Activated CD4-positive, alpha-beta memory T cell treated with anti-CD3 and anti-CD28 coated beads, Interleukin-2, amount 10 ng/mL, durations not matched to agents 7 days and 5 days (primary cell): Measurements from ENCODE around the gene HMGXB3. TPM values are rescaled to one million over a fixed set of nuclear protein-coding genes. Genes with fewer than 3 reads are reported as not detected.

Experiments
- CTCF ChIA-PET: fragments of 350-600 bp; sonication (Branson Sonifier 250); formaldehyde crosslinking; loops from one replicate; lab custom pipeline; 2021; ENCODE audit warnings: antibody characterized with exemption, inconsistent platforms; lab: Charles Lee
- POLR2A ChIA-PET: fragments of 350-600 bp; sonication (Branson Sonifier 250); formaldehyde crosslinking; loops from one replicate; lab custom pipeline; 2021; ENCODE audit warnings: antibody characterized with exemption; lab: Charles Lee
- DNase-seq: peaks from one replicate; pipeline ENCODE4 v3.0.0-alpha.2; 2020
- H3K27ac Mint-ChIP-seq: one replicate; pipeline ENCODE4 v1.8.0; 2021; ENCODE audit warnings: mild to moderate bottlenecking, mixed read lengths
- H3K27me3 Mint-ChIP-seq: one replicate; pipeline ENCODE4 v1.8.0; 2021; ENCODE audit warnings: mixed read lengths
- H3K36me3 Mint-ChIP-seq: one replicate; pipeline ENCODE4 v1.8.0; 2021; ENCODE audit warnings: low read depth, mixed read lengths
- H3K4me1 Mint-ChIP-seq: one replicate; pipeline ENCODE4 v1.8.0; 2021; ENCODE audit warnings: mixed read lengths
- H3K4me3 Mint-ChIP-seq: one replicate; pipeline ENCODE4 v1.8.0; 2021; ENCODE audit warnings: mild to moderate bottlenecking, mixed read lengths
- H3K9me3 Mint-ChIP-seq: one replicate; pipeline ENCODE4 v1.8.0; 2021; ENCODE audit warnings: mixed read lengths
- total RNA-seq, 2 experiments: library from RNA; stranded (reverse); gene quantifications; one replicate each; pipeline ENCODE4 v1.2.3, GENCODE V29; 2021

The HMGXB3 gene, protein sequence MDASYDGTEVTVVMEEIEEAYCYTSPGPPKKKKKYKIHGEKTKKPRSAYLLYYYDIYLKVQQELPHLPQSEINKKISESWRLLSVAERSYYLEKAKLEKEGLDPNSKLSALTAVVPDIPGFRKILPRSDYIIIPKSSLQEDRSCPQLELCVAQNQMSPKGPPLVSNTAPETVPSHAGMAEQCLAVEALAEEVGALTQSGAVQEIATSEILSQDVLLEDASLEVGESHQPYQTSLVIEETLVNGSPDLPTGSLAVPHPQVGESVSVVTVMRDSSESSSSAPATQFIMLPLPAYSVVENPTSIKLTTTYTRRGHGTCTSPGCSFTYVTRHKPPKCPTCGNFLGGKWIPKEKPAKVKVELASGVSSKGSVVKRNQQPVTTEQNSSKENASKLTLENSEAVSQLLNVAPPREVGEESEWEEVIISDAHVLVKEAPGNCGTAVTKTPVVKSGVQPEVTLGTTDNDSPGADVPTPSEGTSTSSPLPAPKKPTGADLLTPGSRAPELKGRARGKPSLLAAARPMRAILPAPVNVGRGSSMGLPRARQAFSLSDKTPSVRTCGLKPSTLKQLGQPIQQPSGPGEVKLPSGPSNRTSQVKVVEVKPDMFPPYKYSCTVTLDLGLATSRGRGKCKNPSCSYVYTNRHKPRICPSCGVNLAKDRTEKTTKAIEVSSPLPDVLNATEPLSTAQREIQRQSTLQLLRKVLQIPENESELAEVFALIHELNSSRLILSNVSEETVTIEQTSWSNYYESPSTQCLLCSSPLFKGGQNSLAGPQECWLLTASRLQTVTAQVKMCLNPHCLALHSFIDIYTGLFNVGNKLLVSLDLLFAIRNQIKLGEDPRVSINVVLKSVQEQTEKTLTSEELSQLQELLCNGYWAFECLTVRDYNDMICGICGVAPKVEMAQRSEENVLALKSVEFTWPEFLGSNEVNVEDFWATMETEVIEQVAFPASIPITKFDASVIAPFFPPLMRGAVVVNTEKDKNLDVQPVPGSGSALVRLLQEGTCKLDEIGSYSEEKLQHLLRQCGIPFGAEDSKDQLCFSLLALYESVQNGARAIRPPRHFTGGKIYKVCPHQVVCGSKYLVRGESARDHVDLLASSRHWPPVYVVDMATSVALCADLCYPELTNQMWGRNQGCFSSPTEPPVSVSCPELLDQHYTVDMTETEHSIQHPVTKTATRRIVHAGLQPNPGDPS (N-terminal part only)
- 10 to 100 TPM; 41.6 to 44.1 TPM for total RNA-seq

DNA sequence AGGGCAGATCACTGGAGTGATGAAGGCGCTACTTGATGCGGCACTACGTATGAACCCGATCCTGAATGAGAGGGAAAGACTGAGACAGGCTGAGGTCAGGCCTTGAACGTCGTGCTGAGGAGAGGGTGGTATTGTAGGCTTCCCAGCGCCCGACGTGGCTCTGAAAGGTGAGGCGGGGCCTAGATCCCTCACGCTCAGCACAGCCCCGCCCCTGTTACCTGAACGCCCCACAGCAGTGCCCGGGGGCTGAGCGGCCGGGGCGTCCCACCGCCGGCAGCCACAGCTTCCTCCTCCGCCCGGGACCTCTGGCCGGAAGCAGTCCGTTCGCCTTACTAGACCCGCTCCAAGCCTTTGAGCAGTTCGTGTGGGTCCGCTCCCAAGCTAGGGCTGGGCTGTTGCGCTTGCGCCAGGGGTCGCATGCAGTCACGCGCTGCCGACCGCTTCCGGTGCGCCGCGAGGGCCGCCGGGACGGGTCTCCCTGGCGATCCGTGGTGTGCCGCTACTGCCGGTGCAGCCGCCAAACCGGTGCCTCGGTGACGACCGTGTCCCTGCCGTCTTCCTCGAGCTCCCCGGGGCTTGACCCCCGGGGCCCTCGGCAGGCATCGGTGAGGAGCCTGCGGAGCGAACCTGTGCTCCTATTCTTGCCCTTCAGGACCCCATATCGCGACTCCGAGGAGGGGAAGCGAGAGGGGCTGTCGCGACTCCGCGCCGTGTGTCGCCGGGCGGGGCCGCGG, at the start of gene HMGXB3, which contains the start of gene TIGD6:
HMGXB3 (plus strand) TSS at position 484 of the 734 bp plus-strand sequence. CDS start 4,114 bp downstream, outside the sequence.
TIGD6 (minus strand) TSS at position 399 of the 734 bp plus-strand sequence. CDS start 4,306 bp downstream, outside the sequence.
- Mint-ChIP-seq H3K27ac (peak within 1 kb of the TSS; percentile 96), H3K27me3 (no peaks in the 10 kb centered on the region), H3K9me3 (no peaks in the 10 kb centered on the region), H3K4me3 (peak within 1 kb of the TSS; percentile 88), H3K36me3 (peaks cover 24% of the 10 kb centered on the region), H3K4me1 (peaks cover 39% of the 10 kb centered on the region)
- peak; percentile 89 for DNase-seq
- ChIA-PET CTCF (interaction anchor here (0.8 to 3.0 kb wide), 9 partner anchors 9 to 381 kb away, joined by 3 to 21 read pairs (median 5); no protein-coding TSS in a partner anchor), POLR2A (interaction anchor here (0.7 to 3.2 kb wide), 22 partner anchors 9 to 1616 kb away, joined by 3 to 31 read pairs (median 3); partner anchors contain the start of genes FBXO38, PCYOX1L, PPARGC1B and RPS14)

DNA sequence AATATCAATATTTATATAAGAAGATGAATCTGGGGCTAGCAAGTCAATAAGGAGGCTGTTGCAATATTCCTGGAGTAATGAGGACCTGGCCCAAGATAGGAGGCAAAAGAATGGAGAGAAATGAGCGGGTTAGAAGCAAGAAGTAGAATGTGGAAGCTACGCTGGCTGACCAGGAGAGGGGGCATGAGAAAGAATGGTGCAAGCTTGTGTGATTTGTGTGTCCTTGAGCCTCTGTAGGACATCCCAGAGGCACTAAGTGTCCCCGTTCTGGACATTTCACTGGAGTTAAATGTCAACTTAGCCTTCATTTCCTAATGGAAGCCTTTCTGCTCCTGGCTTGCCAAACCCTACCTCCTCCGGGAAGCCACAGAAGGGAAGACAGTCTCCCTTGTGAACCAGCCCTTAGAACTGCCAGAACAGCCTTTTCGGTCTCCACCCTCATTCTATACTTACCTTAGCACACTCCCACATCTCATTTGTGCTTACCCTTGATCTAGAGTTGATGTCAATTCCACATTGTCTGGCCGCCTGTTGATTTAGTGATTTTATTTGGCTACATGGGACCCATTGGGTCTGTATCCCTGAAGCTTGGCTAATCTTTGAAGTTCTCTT, 49.3 kb upstream of the HMGXB3 start:
- H3K36me3 Mint-ChIP-seq, result no peaks in the 10 kb centered on the region
- ChIA-PET CTCF (interaction anchor here (1.2 to 3.7 kb wide), 4 partner anchors 8 to 117 kb away, joined by 3 to 11 read pairs (median 4); no protein-coding TSS in a partner anchor), POLR2A (no interaction called here)
- H3K9me3 Mint-ChIP-seq, result no peaks in the 10 kb centered on the region
- H3K27me3 Mint-ChIP-seq, result peaks cover 10% of the 10 kb centered on the region
- H3K4me1 Mint-ChIP-seq, result no peaks in the 10 kb centered on the region
- H3K27ac Mint-ChIP-seq, result no peak overlapping the region
- no peak overlapping the region for H3K4me3 Mint-ChIP-seq
- DNase-seq, result no peak

DNA sequence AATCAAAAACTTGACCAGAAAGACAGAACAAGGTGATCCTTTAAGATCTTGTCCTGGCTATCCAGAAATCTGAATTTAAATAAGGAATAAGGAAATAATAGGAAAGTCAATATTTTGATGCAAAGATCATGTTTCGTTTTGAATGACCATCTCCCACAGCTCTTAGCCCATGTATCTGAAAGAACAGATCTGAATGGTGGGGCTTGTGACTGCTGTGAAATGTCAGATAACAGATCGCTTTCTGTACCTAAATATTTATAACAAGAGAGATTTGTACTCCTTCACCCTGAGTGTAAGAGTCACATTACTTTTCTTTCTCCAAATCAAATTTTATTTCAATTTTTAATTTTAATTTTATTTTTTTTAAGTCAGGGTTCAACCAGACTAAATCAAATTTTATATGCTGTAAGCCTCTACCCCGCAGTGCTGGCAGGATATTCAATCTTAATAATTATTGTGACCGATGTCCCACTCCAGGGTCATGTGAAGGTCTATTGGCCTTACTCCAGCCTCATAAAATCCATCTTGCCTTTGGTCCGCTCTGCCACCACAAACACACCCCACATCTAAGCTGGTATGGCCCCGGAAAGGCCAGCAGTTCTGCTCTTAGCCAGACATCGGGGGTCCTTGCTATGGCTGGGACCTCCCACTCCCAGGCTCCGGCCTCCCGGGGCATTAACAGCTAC, 47.0 kb upstream of the HMGXB3 start:
- Mint-ChIP-seq H3K36me3 (no peaks in the 10 kb centered on the region), H3K4me3 (no peak overlapping the region)

DNA sequence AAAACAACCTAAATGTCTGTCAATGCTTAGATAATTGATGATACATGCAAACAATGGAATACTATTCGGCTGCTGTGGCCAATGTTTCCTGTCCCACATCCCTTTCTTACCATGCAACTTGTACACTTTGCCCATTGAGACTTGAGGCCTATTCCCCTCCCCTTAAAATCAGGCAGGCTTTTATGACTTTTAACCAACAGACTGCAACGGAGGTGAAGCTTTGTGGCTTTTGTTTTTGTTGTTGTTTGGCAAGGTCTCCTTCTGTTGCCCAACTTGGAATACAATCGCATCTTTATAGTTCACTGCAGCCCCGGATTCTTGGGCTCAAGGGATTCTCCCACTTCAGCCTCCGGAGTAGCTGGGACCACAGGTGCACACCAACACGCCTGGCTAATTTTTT, 45.7 kb upstream of the HMGXB3 start:
- H3K4me1 Mint-ChIP-seq, result peaks cover 10% of the 10 kb centered on the region
- no peak overlapping the region for H3K27ac Mint-ChIP-seq
- H3K27me3 Mint-ChIP-seq, result peaks cover 6% of the 10 kb centered on the region
- POLR2A ChIA-PET, result no interaction called here
- H3K9me3 Mint-ChIP-seq, result no peaks in the 10 kb centered on the region
- no peak for DNase-seq
- H3K36me3 Mint-ChIP-seq, result no peaks in the 10 kb centered on the region
- H3K4me3 Mint-ChIP-seq, result no peak overlapping the region
- CTCF ChIA-PET, result no interaction called here

More for the DNA sequence above, 47.0 kb upstream of the HMGXB3 start:
- Mint-ChIP-seq H3K4me1 (no peaks in the 10 kb centered on the region), H3K9me3 (no peaks in the 10 kb centered on the region), H3K27ac (no peak overlapping the region), H3K27me3 (peaks cover 7% of the 10 kb centered on the region)
- ChIA-PET POLR2A (no interaction called here), CTCF (interaction anchor here (2.2 kb wide), 1 partner anchor 120 kb away, joined by 5 read pairs; no protein-coding TSS in a partner anchor)
- DNase-seq, result no peak

DNA sequence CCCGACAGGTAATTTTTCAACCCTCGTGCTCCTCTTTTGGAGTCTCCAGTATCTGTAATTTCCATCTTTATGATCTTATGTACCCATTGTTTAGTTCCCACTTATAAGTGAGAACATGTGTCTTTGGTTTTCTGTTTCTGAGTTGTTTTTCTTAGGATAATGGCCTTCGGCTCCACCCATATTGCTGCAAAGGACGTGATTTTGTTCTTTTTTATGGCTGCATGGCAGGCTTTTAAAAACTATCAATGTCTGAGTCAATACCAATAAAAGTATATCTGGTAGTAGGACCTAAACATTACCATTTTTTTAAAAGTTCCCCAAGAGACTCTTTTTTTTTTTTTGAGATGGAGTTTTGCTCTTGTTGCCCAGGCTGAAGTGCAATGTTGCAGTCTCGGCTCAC, 43.9 kb upstream of the HMGXB3 start:
- DNase-seq, result no peak
- H3K27ac Mint-ChIP-seq, result no peak overlapping the region
- POLR2A ChIA-PET, result no interaction called here
- H3K4me3 Mint-ChIP-seq, result no peak overlapping the region
- no peaks in the 10 kb centered on the region for H3K36me3 Mint-ChIP-seq
- CTCF ChIA-PET, result interaction anchor here (1.6 kb wide), 1 partner anchor 34 kb away, joined by 4 read pairs; no protein-coding TSS in a partner anchor
- peaks cover 24% of the 10 kb centered on the region for H3K4me1 Mint-ChIP-seq
- no peaks in the 10 kb centered on the region for H3K9me3 Mint-ChIP-seq
- no peaks in the 10 kb centered on the region for H3K27me3 Mint-ChIP-seq

DNA sequence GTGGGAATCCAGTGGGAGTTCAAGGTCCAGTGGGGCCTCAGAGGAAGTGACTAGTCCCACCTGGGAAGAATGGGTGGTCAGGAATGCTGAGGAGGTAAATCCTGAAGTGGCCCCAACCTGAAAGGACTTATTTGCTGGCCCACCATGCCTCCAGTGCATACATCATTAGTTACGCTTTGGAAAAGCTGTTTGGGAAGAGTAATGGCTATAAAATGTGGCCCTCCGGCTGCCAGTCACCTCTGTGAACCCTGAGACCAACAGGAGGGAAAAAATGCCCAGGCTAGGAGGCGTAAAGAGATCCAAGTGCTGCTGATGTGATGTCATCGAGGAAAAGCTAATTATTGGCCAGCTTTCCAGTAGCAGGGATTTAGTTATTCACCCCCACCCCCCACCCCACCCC, 42.7 kb upstream of the HMGXB3 start:
- CTCF ChIA-PET, result interaction anchor here (0.8 to 2.2 kb wide), 4 partner anchors 8 to 406 kb away, joined by 3 to 11 read pairs (median 5); no protein-coding TSS in a partner anchor
- no peaks in the 10 kb centered on the region for H3K9me3 Mint-ChIP-seq
- no peak overlapping the region for H3K27ac Mint-ChIP-seq
- H3K36me3 Mint-ChIP-seq, result peaks cover 2% of the 10 kb centered on the region
- peaks cover 36% of the 10 kb centered on the region for H3K4me1 Mint-ChIP-seq
- no peak overlapping the region for H3K4me3 Mint-ChIP-seq
- POLR2A ChIA-PET, result no interaction called here
- H3K27me3 Mint-ChIP-seq, result no peaks in the 10 kb centered on the region
- no peak for DNase-seq

DNA sequence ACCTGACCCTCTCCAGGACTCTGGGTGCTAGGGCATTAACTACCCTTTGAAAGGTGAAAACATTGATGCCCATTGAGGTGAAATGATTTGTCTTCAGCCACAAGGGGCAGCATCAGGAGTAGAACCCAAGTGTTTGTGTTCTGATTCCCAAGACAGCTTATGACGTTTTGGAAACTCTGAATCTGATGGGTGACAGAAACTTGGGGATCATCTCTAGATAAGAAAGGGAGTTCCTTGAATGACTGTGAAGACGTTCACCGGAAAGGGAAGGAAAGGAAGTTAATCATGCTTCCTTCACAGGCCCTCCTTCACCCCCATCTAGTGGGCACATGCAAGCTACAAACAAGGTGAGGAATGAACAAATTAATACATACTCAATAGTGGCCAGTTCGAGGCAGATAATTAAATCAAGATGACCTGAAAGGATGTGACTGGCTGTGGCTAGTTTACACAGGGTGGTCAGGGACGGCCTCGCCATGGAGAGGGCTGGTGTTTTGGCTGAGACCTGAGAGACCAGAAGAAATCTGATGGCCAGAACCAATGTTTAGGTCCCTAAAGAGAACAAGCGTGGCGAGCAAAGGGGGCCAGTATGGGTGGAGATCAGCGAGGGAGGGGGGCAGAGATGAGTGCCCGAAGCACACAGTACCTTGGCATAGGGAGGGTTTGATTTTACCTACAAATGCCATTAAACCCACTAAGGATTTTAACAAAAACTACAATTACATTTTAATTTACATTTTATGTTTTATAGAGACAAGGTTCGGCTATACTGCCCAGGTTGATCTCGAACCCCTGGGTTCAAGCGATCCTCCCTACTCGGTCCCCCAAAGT, 40.9 kb upstream of the HMGXB3 start:
- ChIA-PET CTCF (interaction anchor here (0.6 to 5.2 kb wide), 23 partner anchors 9 to 303 kb away, joined by 3 to 57 read pairs (median 4); partner anchors contain the start of genes HMGXB3 and TIGD6), POLR2A (interaction anchor here (0.8 to 2.4 kb wide), 11 partner anchors 10 to 453 kb away, joined by 3 to 31 read pairs (median 4); partner anchors contain the start of genes CD74, CSNK1A1, HMGXB3 and TIGD6)
- Mint-ChIP-seq H3K36me3 (peaks cover 2% of the 10 kb centered on the region), H3K4me3 (peak overlapping the region; percentile 74), H3K9me3 (no peaks in the 10 kb centered on the region), H3K27ac (peak overlapping the region; percentile 86), H3K4me1 (peaks cover 36% of the 10 kb centered on the region), H3K27me3 (no peaks in the 10 kb centered on the region)
- DNase-seq, result peak; percentile 37

DNA sequence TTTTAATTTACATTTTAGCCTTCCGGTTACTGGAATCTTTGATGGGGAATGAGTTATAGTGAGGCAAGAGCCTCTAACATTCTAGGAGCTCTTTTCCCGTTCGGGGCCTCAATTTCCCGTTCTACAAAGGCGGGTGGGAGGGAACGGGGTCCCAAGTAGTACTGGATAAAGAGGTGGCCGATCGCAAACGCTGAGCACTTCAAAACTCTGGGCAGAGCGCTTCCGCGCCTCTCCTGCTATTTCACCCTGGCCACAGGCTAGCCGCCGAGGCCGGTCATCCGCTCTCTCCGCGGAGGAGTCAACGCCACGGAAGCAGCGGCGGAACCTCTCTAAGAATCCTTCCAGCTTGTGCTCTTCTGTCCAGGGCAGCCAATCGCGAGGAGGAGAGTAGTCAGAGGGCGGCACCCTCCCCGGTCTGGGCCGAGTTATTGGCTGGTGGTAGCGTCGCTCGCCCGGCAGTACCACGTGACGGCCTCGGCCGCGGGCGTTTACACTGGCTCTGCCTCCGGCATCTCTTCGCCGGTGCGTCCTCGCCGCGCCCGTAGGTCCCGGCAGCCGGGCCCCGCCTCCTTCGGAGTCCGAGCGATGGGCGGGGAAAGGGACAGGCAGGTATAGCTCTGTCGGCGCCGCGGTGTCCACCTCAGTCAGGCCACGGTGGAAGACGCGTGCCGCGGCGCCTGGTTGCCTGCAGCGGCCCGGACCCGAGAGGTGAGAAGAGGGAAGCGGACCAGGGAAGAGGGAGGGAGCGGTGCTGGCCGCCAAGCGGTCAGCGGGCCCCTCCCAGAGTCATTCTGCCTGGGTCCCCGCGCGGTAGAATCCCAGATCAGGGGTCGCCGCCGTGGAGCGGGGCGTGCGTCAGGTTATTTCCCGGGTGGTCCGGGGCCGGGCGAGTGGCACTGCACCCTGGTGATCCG, 40.0 kb upstream of the HMGXB3 start, which contains the start of gene SLC26A2:
SLC26A2 (plus strand) TSS at position 487 of the 914 bp plus-strand sequence. CDS start 16,895 bp downstream, outside the sequence.
- Mint-ChIP-seq H3K27ac (peak within 1 kb of the TSS; percentile 86), H3K27me3 (no peaks in the 10 kb centered on the region), H3K9me3 (no peaks in the 10 kb centered on the region), H3K4me3 (peak within 1 kb of the TSS; percentile 74), H3K36me3 (peaks cover 2% of the 10 kb centered on the region), H3K4me1 (peaks cover 36% of the 10 kb centered on the region)
- DNase-seq, result peak; percentile 97
- ChIA-PET POLR2A (interaction anchor here (0.8 to 2.4 kb wide), 10 partner anchors 11 to 410 kb away, joined by 3 to 31 read pairs (median 4); partner anchors contain the start of genes HMGXB3 and TIGD6), CTCF (interaction anchor here (0.6 to 5.2 kb wide), 12 partner anchors 9 to 132 kb away, joined by 3 to 57 read pairs (median 4); partner anchors contain the start of genes HMGXB3 and TIGD6)

DNA sequence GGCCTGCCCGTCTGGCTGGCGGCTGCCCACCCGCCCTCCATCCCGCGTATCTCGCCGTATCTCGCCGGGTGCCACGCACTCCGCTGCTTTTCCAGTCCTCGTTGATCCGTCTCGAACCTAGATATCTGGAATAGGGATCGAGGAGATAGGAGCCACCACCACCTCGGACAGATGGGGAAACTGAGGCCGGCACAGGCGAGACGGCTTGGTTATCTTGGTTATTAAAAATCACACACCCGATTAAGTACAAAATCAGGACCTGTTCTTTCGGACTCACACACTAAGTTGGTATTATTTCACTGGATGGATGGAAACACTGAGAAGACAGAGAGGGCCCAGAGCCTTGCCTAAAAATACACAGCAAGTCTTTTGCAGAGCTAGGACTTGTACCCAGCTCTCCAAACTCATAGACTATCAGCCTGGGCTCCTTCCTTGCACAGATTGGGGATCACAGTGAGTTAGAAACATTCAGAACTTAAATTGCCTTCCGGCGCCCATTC, 39.3 kb upstream of the HMGXB3 start:
- no peak for DNase-seq
- H3K9me3 Mint-ChIP-seq, result no peaks in the 10 kb centered on the region
- ChIA-PET CTCF (interaction anchor here (0.9 to 5.2 kb wide), 11 partner anchors 21 to 305 kb away, joined by 3 to 57 read pairs (median 5); partner anchors contain the start of genes HMGXB3 and TIGD6), POLR2A (interaction anchor here (1.3 to 2.4 kb wide), 6 partner anchors 29 to 411 kb away, joined by 3 to 31 read pairs (median 4); partner anchors contain the start of genes HMGXB3 and TIGD6)
- peaks cover 2% of the 10 kb centered on the region for H3K36me3 Mint-ChIP-seq
- peak overlapping the region; percentile 74 for H3K4me3 Mint-ChIP-seq
- H3K27ac Mint-ChIP-seq, result no peak overlapping the region
- H3K4me1 Mint-ChIP-seq, result peaks cover 36% of the 10 kb centered on the region
- H3K27me3 Mint-ChIP-seq, result no peaks in the 10 kb centered on the region
